ENCODE measurements around the gene MAFF. TPM values are rescaled to one million over a fixed set of nuclear protein-coding genes. Genes with fewer than 3 reads are reported as not detected.

The MAFF gene
- total and polyA plus RNA-seq, 8 donors, result 0.58 to 130 (median 47.3) TPM

- no peak overlapping the region for H3K4me3 ChIP-seq
- no peak for DNase-seq
- no peak for TF ChIP-seq POLR2AphosphoS5 (IDR thresholded peaks at IDR 0.05)
- H3K27me3 ChIP-seq, result no peaks in the 10 kb centered on the region
- WGBS, 5 donors, result 62 to 80% (median 73%) methylated on average over 20 to 25 of the region's 25 CpGs
- intact Hi-C loops (cut with DNase I; ENCODE audit: low total_unique reads), result no loop called here
- no peaks in the 10 kb centered on the region for H3K9me3 ChIP-seq
- H3K4me1 ChIP-seq, result peaks cover 40 to 78% (median 52%) of the 10 kb centered on the region in 4 donors
- H3K36me3 ChIP-seq, result peaks cover 28 to 69% (median 63%) of the 10 kb centered on the region in 4 donors
- peak overlapping the region; percentile 36 to 97 (median 94) for H3K27ac ChIP-seq
Measured at GRCh38 chr22:38221908-38222796, 20.4 kb downstream of the MAFF start.

- TF ChIP-seq POLR2AphosphoS5 (IDR thresholded peaks at IDR 0.05) (peak in 2 of 3 donors; percentile 53 to 71), CTCF (IDR thresholded peaks at IDR 0.05) (no peak)
- DNase-seq, result peak; percentile 30 to 66
- H3K27me3 ChIP-seq, result no peaks in the 10 kb centered on the region
- intact Hi-C loops (cut with DNase I; ENCODE audit: low total_unique reads), result no loop called here
- peak overlapping the region; percentile 36 to 97 (median 94) for H3K27ac ChIP-seq
- H3K4me1 ChIP-seq, result peaks cover 43 to 79% (median 57%) of the 10 kb centered on the region in 4 donors
- H3K4me3 ChIP-seq, result no peak overlapping the region
- no peaks in the 10 kb centered on the region for H3K9me3 ChIP-seq
- H3K36me3 ChIP-seq, result peaks cover 29 to 75% (median 67%) of the 10 kb centered on the region in 4 donors
- 6 to 51% (median 37%) methylated on average over 6 to 8 of the region's 8 CpGs for WGBS, 5 donors
Measured at GRCh38 chr22:38222797-38223119, 21.0 kb downstream of the MAFF start.

GRCh38 chr22:38223289-38223960, 21.6 kb downstream of the MAFF start:
- WGBS, 5 donors, result 63 to 81% (median 70%) methylated on average over 8 to 12 of the region's 12 CpGs
- Histone ChIP-seq H3K4me1 (peaks cover 43 to 79% (median 57%) of the 10 kb centered on the region in 4 donors), H3K9me3 (no peaks in the 10 kb centered on the region), H3K27me3 (no peaks in the 10 kb centered on the region), H3K36me3 (peaks cover 29 to 82% (median 70%) of the 10 kb centered on the region in 4 donors), H3K4me3 (no peak overlapping the region), H3K27ac (peak overlapping the region; percentile 36 to 97 (median 94))
- intact Hi-C loops (cut with DNase I; ENCODE audit: low total_unique reads), result no loop called here
- DNase-seq, result no peak
- TF ChIP-seq CTCF (IDR thresholded peaks at IDR 0.05) (no peak), EP300 (IDR thresholded peaks at IDR 0.05) (no peak), POLR2AphosphoS5 (IDR thresholded peaks at IDR 0.05) (no peak), POLR2A (IDR thresholded peaks at IDR 0.05) (no peak)

- Histone ChIP-seq H3K36me3 (peaks cover 37 to 90% (median 76%) of the 10 kb centered on the region in 4 donors), H3K4me3 (no peak overlapping the region), H3K27me3 (no peaks in the 10 kb centered on the region), H3K9me3 (no peaks in the 10 kb centered on the region), H3K4me1 (peaks cover 26 to 72% (median 51%) of the 10 kb centered on the region in 4 donors), H3K27ac (peak overlapping the region in 3 of 5 donors; percentile 85 to 90 (median 87))
- TF ChIP-seq POLR2A (IDR thresholded peaks at IDR 0.05), result no peak
- no peak for TF ChIP-seq EP300 (IDR thresholded peaks at IDR 0.05)
- no peak for TF ChIP-seq POLR2AphosphoS5 (IDR thresholded peaks at IDR 0.05)
- TF ChIP-seq CTCF (IDR thresholded peaks at IDR 0.05), result no peak
- intact Hi-C loops (cut with DNase I; ENCODE audit: low total_unique reads), result no loop called here
- DNase-seq, result no peak
- WGBS, 5 donors, result 92 to 94% (median 93%) methylated on average over 21 to 25 of the region's 25 CpGs
Measured at GRCh38 chr22:38226853-38227649, 25.3 kb downstream of the MAFF start.

Data from stomach (tissue), 9 donors.